ENCODE data around the gene MSH5. TPM values are rescaled to one million over a fixed set of nuclear protein-coding genes. Genes with fewer than 3 reads are reported as not detected.

MSH5 gene
- polyA plus RNA-seq, 1 donor (not counting 4 experiments of a cell fraction or from before 2014, with no cell fraction given), result 14.8 TPM

GRCh38 chr6:31795616-31796298 lies 56.0 kb downstream of the MSH5 start, which contains the start of gene VARS1:
Gene VARS1, minus strand, starts transcription at chr6:31795752. Its CDS starts 535 bp downstream, at chr6:31795217.
- no peak for FAIRE-seq

GRCh38 chr6:31796993-31797385 lies 57.2 kb downstream of the MSH5 start:
- Histone ChIP-seq H3K36me3 (ENCODE audit: control insufficient read depth in 2 of 2, extremely low read depth in 1 of 2, insufficient read depth in 2 of 2, low read length in 2 of 2) (peaks cover 2 to 15% of the 10 kb centered on the region in 2 experiments), H2AFZ (ENCODE audit: control insufficient read depth, low read length) (no peak overlapping the region), H3K4me2 (ENCODE audit: control insufficient read depth, extremely low read depth, insufficient read depth, low read depth, low read length) (peak overlapping the region; percentile 39), H3K79me2 (ENCODE audit: control insufficient read depth, insufficient read depth, low read length) (peaks cover 28% of the 10 kb centered on the region), H3K27me3 (ENCODE audit: control insufficient read depth, extremely low read depth, insufficient read depth, low read length) (no peaks in the 10 kb centered on the region), H3K4me1 (ENCODE audit: control insufficient read depth, extremely low read depth, insufficient read depth, low read length) (peaks cover 32% of the 10 kb centered on the region), H3K9ac (ENCODE audit: control insufficient read depth, extremely low read depth, insufficient read depth, low read length) (no peak overlapping the region), H4K20me1 (ENCODE audit: control insufficient read depth, extremely low read depth, insufficient read depth, low read length) (no peaks in the 10 kb centered on the region), H3K9me3 (ENCODE audit: control insufficient read depth, low read depth, low read length) (no peaks in the 10 kb centered on the region), H3K9me1 (ENCODE audit: control insufficient read depth, extremely low read depth, insufficient read depth, low read length) (no peaks in the 10 kb centered on the region), H3K27ac (ENCODE audit: control insufficient read depth, insufficient read depth, low read length) (no peak overlapping the region), H3K4me3 (ENCODE audit: control insufficient read depth in 2 of 3, extremely low read depth in 1 of 3, insufficient read depth in 2 of 3, low read depth in 1 of 3, low read length in 3 of 3) (no peak overlapping the region)
- TF ChIP-seq EZH2 (IDR thresholded peaks at IDR 0.05; ENCODE audit: low read length) (no peak), CTCF (optimal IDR thresholded peaks at IDR 0.05 in 1 of 3, IDR thresholded peaks at IDR 0.05 in 1 of 3, conservative IDR thresholded peaks at IDR 0.05 in 1 of 3; ENCODE audit: extremely low read depth in 1 of 3, insufficient read depth in 2 of 3, low read length in 3 of 3) (no peak)
- DNase-seq (ENCODE audit: low read depth, low spot score) (no peak), FAIRE-seq (peak; percentile 46)
- dilution Hi-C loops (cut with MboI; ENCODE audit: extremely low pct_ligation_motif_present, low sequenced_read_pairs), result no loop called here

More at GRCh38 chr6:31795616-31796298, 56.0 kb downstream of the MSH5 start, which contains the start of gene VARS1:
- H4K20me1 ChIP-seq (ENCODE audit: control insufficient read depth, extremely low read depth, insufficient read depth, low read length), result no peaks in the 10 kb centered on the region
- peak within 1 kb of the TSS; percentile 58 for H2AFZ ChIP-seq (ENCODE audit: control insufficient read depth, low read length)
- no peaks in the 10 kb centered on the region for H3K9me3 ChIP-seq (ENCODE audit: control insufficient read depth, low read depth, low read length)
- no peak for DNase-seq (ENCODE audit: low read depth, low spot score)
- H3K4me3 ChIP-seq (ENCODE audit: control insufficient read depth in 2 of 3, extremely low read depth in 1 of 3, insufficient read depth in 2 of 3, low read depth in 1 of 3, low read length in 3 of 3), result peak within 1 kb of the TSS; percentile 78 to 90 (median 80)
- peak within 1 kb of the TSS; percentile 98 for H3K9ac ChIP-seq (ENCODE audit: control insufficient read depth, extremely low read depth, insufficient read depth, low read length)
- peak within 1 kb of the TSS; percentile 72 for H3K4me2 ChIP-seq (ENCODE audit: control insufficient read depth, extremely low read depth, insufficient read depth, low read depth, low read length)
- no peaks in the 10 kb centered on the region for H3K9me1 ChIP-seq (ENCODE audit: control insufficient read depth, extremely low read depth, insufficient read depth, low read length)
- peaks cover 8 to 23% of the 10 kb centered on the region in 2 experiments for H3K36me3 ChIP-seq (ENCODE audit: control insufficient read depth in 2 of 2, extremely low read depth in 1 of 2, insufficient read depth in 2 of 2, low read length in 2 of 2)
- TF ChIP-seq CTCF (optimal IDR thresholded peaks at IDR 0.05 in 1 of 3, IDR thresholded peaks at IDR 0.05 in 1 of 3, conservative IDR thresholded peaks at IDR 0.05 in 1 of 3; ENCODE audit: extremely low read depth in 1 of 3, insufficient read depth in 2 of 3, low read length in 3 of 3) (peak; percentile 60 to 85 (median 85)), EZH2 (IDR thresholded peaks at IDR 0.05; ENCODE audit: low read length) (no peak)
- H3K79me2 ChIP-seq (ENCODE audit: control insufficient read depth, insufficient read depth, low read length), result peaks cover 33% of the 10 kb centered on the region
- peak within 1 kb of the TSS; percentile 91 for H3K27ac ChIP-seq (ENCODE audit: control insufficient read depth, insufficient read depth, low read length)
- peaks cover 32% of the 10 kb centered on the region for H3K4me1 ChIP-seq (ENCODE audit: control insufficient read depth, extremely low read depth, insufficient read depth, low read length)
- H3K27me3 ChIP-seq (ENCODE audit: control insufficient read depth, extremely low read depth, insufficient read depth, low read length), result no peaks in the 10 kb centered on the region
- dilution Hi-C loops (cut with MboI; ENCODE audit: extremely low pct_ligation_motif_present, low sequenced_read_pairs), result no loop called here

Measured in keratinocyte (primary cell).